Measurements from ENCODE around the gene FOXO3B.
"Not testable (repeated sequence)": the region's sequence is repeated elsewhere in the genome, so short reads cannot be mapped to it uniquely, and the experiment has no call there.

GRCh38 chr17:18681767-18682571 is at the start of gene FOXO3B:
- TF ChIP-seq LEF1 (IDR thresholded peaks at IDR 0.05; ENCODE audit: borderline replicate concordance); SP1 (IDR thresholded peaks at IDR 0.05); NFRKB (IDR thresholded peaks at IDR 0.05); ZNF384 (IDR thresholded peaks at IDR 0.05); BHLHE40 (IDR thresholded peaks at IDR 0.05; ENCODE audit: borderline replicate concordance); SUZ12 (IDR thresholded peaks at IDR 0.05); TARDBP (IDR thresholded peaks at IDR 0.05); FOXK2 (IDR thresholded peaks at IDR 0.05); ELF4 (IDR thresholded peaks at IDR 0.05); FOXA1 (IDR thresholded peaks at IDR 0.05); FOXM1 (IDR thresholded peaks at IDR 0.05; ENCODE audit: borderline replicate concordance): not testable (repeated sequence)
